Calu3 (cell line): ENCODE data around the gene ANGPTL1. TPM values are rescaled to one million over a fixed set of nuclear protein-coding genes. Genes with fewer than 3 reads are reported as not detected.

ENCODE experiments used
- BruUV-seq: library from RNA; stranded (reverse); fragments of 400-500 nt; replicated peaks from 2 replicates; lab custom pipeline; 2021; lab: Mats Ljungman, UMichigan
- CTCF ChIA-PET: fragments of 300-600 bp; sonication (Branson Sonifier 250); formaldehyde crosslinking; loops from one replicate; lab custom pipeline; 2022; ENCODE audit warnings: antibody characterized with exemption; lab: Charles Lee
- DNase-seq: peaks from one replicate; pipeline ENCODE4 v3.0.0; 2022
- H3K27ac Mint-ChIP-seq: one replicate; pipeline ENCODE4 v1.8.0; 2022; ENCODE audit warnings: mixed read lengths; ENCODE audit not compliant: unreplicated experiment
- H3K27me3 Mint-ChIP-seq: one replicate; pipeline ENCODE4 v1.8.0; 2022; ENCODE audit warnings: mixed read lengths; ENCODE audit not compliant: unreplicated experiment
- H3K36me3 Mint-ChIP-seq: one replicate; pipeline ENCODE4 v1.8.0; 2022; ENCODE audit warnings: mild to moderate bottlenecking, moderate library complexity, mixed read lengths; ENCODE audit not compliant: insufficient read depth, unreplicated experiment
- H3K4me1 Mint-ChIP-seq: one replicate; pipeline ENCODE4 v1.8.0; 2022; ENCODE audit warnings: mild to moderate bottlenecking, low read depth, mixed read lengths; ENCODE audit not compliant: unreplicated experiment
- H3K4me3 Mint-ChIP-seq: one replicate; pipeline ENCODE4 v1.8.0; 2022; ENCODE audit warnings: mild to moderate bottlenecking, low read depth, moderate library complexity, mixed read lengths; ENCODE audit not compliant: unreplicated experiment
- H3K9me3 Mint-ChIP-seq: one replicate; pipeline ENCODE4 v1.8.0; 2022; ENCODE audit warnings: low read depth, mixed read lengths; ENCODE audit not compliant: unreplicated experiment
- intact Hi-C: fragments of 100-400 bp; cut with micrococcal nuclease; formaldehyde crosslinking; loops from one replicate; pipeline ENCODE4 v1.10.0; 2022; ENCODE audit not compliant: unreplicated experiment
- total RNA-seq: library from RNA; stranded (reverse); gene quantifications from 2 replicates; pipeline ENCODE4 v1.2.3, GENCODE V29; 2022
- TF ChIP-seq, protein P1 (sequence below): fragments of 200-600 bp; IDR thresholded peaks from one replicate; pipeline ENCODE4 v1.8.0; 2022; ENCODE audit warnings: antibody characterized with exemption; ENCODE audit not compliant: unreplicated experiment

The ANGPTL1 gene
- total RNA-seq, 1 experiment from 2014 or later: 0.35 TPM

DNA sequence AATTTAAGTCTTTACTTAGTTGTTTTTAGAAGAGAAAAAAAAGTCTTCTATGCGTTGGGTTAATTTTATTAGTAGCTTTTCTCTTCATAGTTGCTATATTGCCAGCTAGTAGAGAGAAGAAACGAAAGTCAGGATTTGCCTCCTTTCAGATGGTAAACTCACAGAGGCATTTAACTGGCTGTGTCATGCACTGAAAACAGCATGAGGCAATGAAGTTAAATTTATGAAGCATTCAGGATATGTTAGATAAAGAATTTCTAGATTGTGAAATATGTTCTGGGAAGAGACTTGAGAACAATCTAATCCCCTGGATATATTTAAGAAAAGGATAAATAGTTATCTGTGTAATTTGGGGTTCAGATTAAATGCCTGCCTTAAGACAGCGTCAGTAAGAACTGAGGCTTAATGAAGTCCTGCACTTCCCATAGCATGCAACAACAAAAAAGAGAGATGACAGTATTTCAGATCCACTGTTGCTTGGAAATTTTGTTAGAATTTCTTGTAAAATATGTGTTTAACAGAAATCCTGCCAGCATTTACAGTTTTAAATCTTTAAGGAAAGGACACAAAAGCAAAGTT, 1.7 kb downstream of the ANGPTL1 start:
- Mint-ChIP-seq H3K27ac (no peak overlapping the region), H3K4me1 (peaks cover 36% of the 10 kb centered on the region), H3K9me3 (no peaks in the 10 kb centered on the region), H3K36me3 (no peaks in the 10 kb centered on the region), H3K4me3 (no peak overlapping the region), H3K27me3 (no peaks in the 10 kb centered on the region)
- CTCF ChIA-PET: no interaction called here
- TF ChIP-seq, protein P1, sequence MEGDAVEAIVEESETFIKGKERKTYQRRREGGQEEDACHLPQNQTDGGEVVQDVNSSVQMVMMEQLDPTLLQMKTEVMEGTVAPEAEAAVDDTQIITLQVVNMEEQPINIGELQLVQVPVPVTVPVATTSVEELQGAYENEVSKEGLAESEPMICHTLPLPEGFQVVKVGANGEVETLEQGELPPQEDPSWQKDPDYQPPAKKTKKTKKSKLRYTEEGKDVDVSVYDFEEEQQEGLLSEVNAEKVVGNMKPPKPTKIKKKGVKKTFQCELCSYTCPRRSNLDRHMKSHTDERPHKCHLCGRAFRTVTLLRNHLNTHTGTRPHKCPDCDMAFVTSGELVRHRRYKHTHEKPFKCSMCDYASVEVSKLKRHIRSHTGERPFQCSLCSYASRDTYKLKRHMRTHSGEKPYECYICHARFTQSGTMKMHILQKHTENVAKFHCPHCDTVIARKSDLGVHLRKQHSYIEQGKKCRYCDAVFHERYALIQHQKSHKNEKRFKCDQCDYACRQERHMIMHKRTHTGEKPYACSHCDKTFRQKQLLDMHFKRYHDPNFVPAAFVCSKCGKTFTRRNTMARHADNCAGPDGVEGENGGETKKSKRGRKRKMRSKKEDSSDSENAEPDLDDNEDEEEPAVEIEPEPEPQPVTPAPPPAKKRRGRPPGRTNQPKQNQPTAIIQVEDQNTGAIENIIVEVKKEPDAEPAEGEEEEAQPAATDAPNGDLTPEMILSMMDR: no peak
- BruUV-seq: no TSS peak
- DNase-seq: no peak
- intact Hi-C loops: no loop called here

DNA sequence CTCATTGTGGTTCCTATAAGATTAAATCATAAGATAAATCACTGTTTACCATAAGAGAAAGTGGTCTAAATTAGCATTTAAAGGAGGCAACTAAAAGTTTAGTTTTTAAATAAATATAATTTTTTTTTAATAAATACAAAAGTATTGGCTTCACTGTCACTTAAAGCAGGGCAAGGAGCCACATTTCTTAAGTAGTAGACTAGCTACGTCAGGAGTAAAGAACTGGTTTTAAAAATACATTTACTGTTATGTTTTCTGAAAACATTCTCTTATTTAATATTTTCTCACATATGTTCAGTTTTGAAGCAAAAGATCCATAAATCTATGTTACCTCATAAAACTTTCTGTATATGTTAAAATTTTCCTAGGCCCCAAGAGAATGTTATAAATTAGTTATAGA, 2.2 kb downstream of the ANGPTL1 start:
- H3K27ac Mint-ChIP-seq: no peak overlapping the region
- H3K36me3 Mint-ChIP-seq: no peaks in the 10 kb centered on the region
- H3K4me1 Mint-ChIP-seq: peaks cover 36% of the 10 kb centered on the region
- DNase-seq: no peak
- CTCF ChIA-PET: interaction anchor here (0.8 kb wide), 1 partner anchor 61 kb away, joined by 3 read pairs; no protein-coding TSS in a partner anchor
- no peak overlapping the region for H3K4me3 Mint-ChIP-seq
- intact Hi-C loops: no loop called here
- H3K9me3 Mint-ChIP-seq: no peaks in the 10 kb centered on the region
- no peaks in the 10 kb centered on the region for H3K27me3 Mint-ChIP-seq
- BruUV-seq: no TSS peak
- TF ChIP-seq, protein P1: no peak

DNA sequence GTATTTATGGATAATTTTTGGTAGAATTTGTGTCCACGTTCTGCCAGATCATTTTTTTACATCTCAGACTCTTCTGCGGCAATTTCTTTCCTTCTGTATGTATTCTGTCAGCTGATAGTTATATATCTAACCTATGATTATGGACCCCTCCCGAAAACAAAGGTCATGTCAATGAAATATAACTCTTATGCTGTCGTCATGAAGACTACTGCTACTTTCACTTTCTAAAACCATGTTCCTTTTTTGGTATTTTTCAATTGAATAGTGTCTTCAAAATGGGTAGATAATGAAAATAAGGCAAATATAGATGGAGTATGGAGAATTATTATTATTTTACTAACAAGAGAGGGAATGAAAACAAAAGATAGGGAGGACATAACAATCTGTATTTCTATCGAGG, 3.2 kb downstream of the ANGPTL1 start:
- intact Hi-C loops: no loop called here
- CTCF ChIA-PET: interaction anchor here (0.6 to 1.2 kb wide), 2 partner anchors 135 to 244 kb away, joined by 3 read pairs; no protein-coding TSS in a partner anchor
- no TSS peak for BruUV-seq
- Mint-ChIP-seq H3K4me3 (peak overlapping the region; percentile 64), H3K27ac (peak overlapping the region; percentile 74), H3K27me3 (no peaks in the 10 kb centered on the region), H3K9me3 (no peaks in the 10 kb centered on the region), H3K36me3 (no peaks in the 10 kb centered on the region), H3K4me1 (peaks cover 29% of the 10 kb centered on the region)
- no peak for DNase-seq
- TF ChIP-seq, protein P1: no peak

DNA sequence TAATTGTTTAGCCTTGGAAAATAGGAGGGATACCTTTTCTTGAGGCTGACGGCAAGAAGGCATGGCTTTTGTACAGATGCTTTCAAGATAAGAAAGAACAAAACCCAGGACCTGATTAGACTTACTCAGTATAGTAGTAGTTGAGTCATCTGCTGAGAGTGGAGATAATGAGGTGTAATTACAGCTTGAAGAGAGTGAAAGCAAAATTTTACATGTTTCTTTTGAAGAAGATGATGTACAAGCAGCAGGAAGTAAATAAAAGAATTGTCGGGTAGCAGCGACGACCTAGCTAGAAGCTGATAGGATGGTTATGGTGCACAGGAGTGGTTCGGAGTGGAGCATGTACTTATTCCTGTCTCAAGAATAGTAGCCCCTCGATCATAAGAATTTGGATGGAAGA, 6.6 kb downstream of the ANGPTL1 start:
- intact Hi-C loops: no loop called here

More for the DNA sequence above, 6.6 kb downstream of the ANGPTL1 start:
- BruUV-seq: no TSS peak
- TF ChIP-seq, protein P1: no peak
- CTCF ChIA-PET: interaction anchor here (0.9 kb wide), 1 partner anchor 24 kb away, joined by 3 read pairs; no protein-coding TSS in a partner anchor
- Mint-ChIP-seq H3K4me3 (no peak overlapping the region), H3K36me3 (peaks cover 4% of the 10 kb centered on the region), H3K4me1 (peaks cover 8% of the 10 kb centered on the region), H3K27ac (no peak overlapping the region), H3K9me3 (no peaks in the 10 kb centered on the region), H3K27me3 (no peaks in the 10 kb centered on the region)
- DNase-seq: no peak
